ENCODE measurements around the gene KIF6.

The KIF6 gene

DNA sequence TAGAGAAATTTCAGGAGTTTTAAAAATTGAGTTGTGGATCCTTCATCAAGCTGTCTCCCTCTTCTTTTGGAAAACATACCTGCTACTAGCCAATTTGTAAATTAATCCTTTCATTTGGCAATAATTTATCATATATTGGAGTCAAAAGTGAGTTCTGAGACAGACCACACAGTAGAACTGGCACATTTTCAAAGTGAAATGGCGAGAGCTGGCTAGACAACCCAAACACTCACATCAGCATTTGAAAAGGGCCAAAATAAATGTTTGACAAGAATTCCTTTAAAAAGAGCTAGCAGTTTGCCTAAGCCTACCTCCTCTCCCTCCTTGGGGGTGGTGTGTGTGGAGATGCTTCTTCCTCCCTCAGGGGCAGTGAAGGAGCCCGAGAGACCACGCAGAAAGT lies 354.8 kb downstream of the KIF6 start:
- H3K36me3 ChIP-seq (ENCODE audit: control insufficient read depth in 2 of 2, insufficient read depth in 1 of 2, low read length in 2 of 2), result no peaks in the 10 kb centered on the region
- CTCF ChIA-PET, result interaction anchor here (0.7 to 1.9 kb wide), 13 partner anchors 8 to 1658 kb away, joined by 3 to 15 read pairs (median 3); no protein-coding TSS in a partner anchor
- TF ChIP-seq ZNF664 (tag by site-specific recombination; IDR thresholded peaks at IDR 0.05) (no peak), ZNF311 (tag by site-specific recombination; IDR thresholded peaks at IDR 0.05; ENCODE audit: borderline replicate concordance) (no peak), ZNF747 (tag by site-specific recombination; IDR thresholded peaks at IDR 0.05) (no peak), ZNF561 (tag by site-specific recombination; IDR thresholded peaks at IDR 0.05; ENCODE audit: borderline replicate concordance) (no peak), ZFP69B (tag by site-specific recombination; IDR thresholded peaks at IDR 0.05) (no peak), ZNF266 (tag by site-specific recombination; IDR thresholded peaks at IDR 0.05; ENCODE audit: low read depth) (no peak), OSR2 (tag by site-specific recombination; IDR thresholded peaks at IDR 0.05) (no peak), BCL6B (tag by site-specific recombination; IDR thresholded peaks at IDR 0.05) (no peak), GLI2 (tag by site-specific recombination; IDR thresholded peaks at IDR 0.05; ENCODE audit: borderline replicate concordance, low read depth) (no peak), ZNF214 (tag by site-specific recombination; IDR thresholded peaks at IDR 0.05; ENCODE audit: borderline replicate concordance) (no peak), ZBTB1 (tag by site-specific recombination; IDR thresholded peaks at IDR 0.05) (no peak), ZNF211 (tag by site-specific recombination; IDR thresholded peaks at IDR 0.05; ENCODE audit: low read depth) (no peak), ZFP37 (tag by site-specific recombination; IDR thresholded peaks at IDR 0.05) (no peak), BCL11B (tag by site-specific recombination; IDR thresholded peaks at IDR 0.05; ENCODE audit: low read depth) (no peak)
- no peaks in the 10 kb centered on the region for H3K4me1 ChIP-seq (ENCODE audit: control insufficient read depth, insufficient read depth, low read length)
- no peak overlapping the region for H3K27ac ChIP-seq (ENCODE audit: extremely low read depth, low read depth, low read length)
- H3K4me3 ChIP-seq (ENCODE audit: low read depth, low read length), result no peak overlapping the region
- POLR2A ChIA-PET, result no interaction called here
- no peaks in the 10 kb centered on the region for H3K9me3 ChIP-seq (ENCODE audit: control insufficient read depth, insufficient read depth, low read depth, low read length)

DNA sequence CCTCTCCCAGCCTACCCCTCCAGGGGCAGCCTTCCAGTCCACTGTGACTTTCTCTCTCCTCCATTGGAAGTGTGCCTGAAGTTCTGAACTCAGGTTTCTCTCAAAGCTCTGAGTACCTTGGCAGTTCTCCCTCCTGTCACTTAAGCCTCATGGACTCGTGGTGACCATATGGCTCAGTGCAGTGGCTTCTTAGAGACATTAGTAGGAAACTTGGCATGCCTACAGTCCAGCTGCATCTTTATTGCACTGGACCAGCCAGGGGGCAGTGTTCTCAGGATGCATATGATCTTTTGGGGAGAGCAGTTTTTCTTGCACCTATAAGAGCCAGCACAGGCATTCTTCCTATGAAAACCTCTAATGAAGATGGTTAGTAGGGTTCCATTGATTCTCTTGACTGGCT lies 355.2 kb downstream of the KIF6 start:
- Histone ChIP-seq H3K27ac (ENCODE audit: extremely low read depth, low read depth, low read length) (no peak overlapping the region), H3K36me3 (ENCODE audit: control insufficient read depth in 2 of 2, insufficient read depth in 1 of 2, low read length in 2 of 2) (no peaks in the 10 kb centered on the region), H3K4me3 (ENCODE audit: low read depth, low read length) (no peak overlapping the region), H3K9me3 (ENCODE audit: control insufficient read depth, insufficient read depth, low read depth, low read length) (no peaks in the 10 kb centered on the region), H3K4me1 (ENCODE audit: control insufficient read depth, insufficient read depth, low read length) (no peaks in the 10 kb centered on the region)
- CTCF ChIA-PET, result interaction anchor here (0.7 to 1.9 kb wide), 13 partner anchors 8 to 1658 kb away, joined by 3 to 15 read pairs (median 3); no protein-coding TSS in a partner anchor
- POLR2A ChIA-PET, result no interaction called here
- TF ChIP-seq, protein P1, sequence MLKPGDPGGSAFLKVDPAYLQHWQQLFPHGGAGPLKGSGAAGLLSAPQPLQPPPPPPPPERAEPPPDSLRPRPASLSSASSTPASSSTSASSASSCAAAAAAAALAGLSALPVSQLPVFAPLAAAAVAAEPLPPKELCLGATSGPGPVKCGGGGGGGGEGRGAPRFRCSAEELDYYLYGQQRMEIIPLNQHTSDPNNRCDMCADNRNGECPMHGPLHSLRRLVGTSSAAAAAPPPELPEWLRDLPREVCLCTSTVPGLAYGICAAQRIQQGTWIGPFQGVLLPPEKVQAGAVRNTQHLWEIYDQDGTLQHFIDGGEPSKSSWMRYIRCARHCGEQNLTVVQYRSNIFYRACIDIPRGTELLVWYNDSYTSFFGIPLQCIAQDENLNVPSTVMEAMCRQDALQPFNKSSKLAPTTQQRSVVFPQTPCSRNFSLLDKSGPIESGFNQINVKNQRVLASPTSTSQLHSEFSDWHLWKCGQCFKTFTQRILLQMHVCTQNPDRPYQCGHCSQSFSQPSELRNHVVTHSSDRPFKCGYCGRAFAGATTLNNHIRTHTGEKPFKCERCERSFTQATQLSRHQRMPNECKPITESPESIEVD (tag by site-specific recombination; IDR thresholded peaks at IDR 0.05), result no peak
- TF ChIP-seq ZNF670 (tag by site-specific recombination; IDR thresholded peaks at IDR 0.05; ENCODE audit: low read depth) (no peak), IKZF3 (tag by site-specific recombination; IDR thresholded peaks at IDR 0.05) (no peak), ZNF501 (tag by site-specific recombination; IDR thresholded peaks at IDR 0.05) (no peak), WT1 (tag by site-specific recombination; IDR thresholded peaks at IDR 0.05) (no peak), SP2 (tag by site-specific recombination; IDR thresholded peaks at IDR 0.05) (no peak), ZNF423 (tag by site-specific recombination; IDR thresholded peaks at IDR 0.05) (no peak), PRDM2 (tag by site-specific recombination; IDR thresholded peaks at IDR 0.05; ENCODE audit: borderline replicate concordance) (no peak)
- TF ChIP-seq, protein P2, sequence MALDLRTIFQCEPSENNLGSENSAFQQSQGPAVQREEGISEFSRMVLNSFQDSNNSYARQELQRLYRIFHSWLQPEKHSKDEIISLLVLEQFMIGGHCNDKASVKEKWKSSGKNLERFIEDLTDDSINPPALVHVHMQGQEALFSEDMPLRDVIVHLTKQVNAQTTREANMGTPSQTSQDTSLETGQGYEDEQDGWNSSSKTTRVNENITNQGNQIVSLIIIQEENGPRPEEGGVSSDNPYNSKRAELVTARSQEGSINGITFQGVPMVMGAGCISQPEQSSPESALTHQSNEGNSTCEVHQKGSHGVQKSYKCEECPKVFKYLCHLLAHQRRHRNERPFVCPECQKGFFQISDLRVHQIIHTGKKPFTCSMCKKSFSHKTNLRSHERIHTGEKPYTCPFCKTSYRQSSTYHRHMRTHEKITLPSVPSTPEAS (tag by site-specific recombination; IDR thresholded peaks at IDR 0.05), result no peak
- TF ChIP-seq, protein P3, sequence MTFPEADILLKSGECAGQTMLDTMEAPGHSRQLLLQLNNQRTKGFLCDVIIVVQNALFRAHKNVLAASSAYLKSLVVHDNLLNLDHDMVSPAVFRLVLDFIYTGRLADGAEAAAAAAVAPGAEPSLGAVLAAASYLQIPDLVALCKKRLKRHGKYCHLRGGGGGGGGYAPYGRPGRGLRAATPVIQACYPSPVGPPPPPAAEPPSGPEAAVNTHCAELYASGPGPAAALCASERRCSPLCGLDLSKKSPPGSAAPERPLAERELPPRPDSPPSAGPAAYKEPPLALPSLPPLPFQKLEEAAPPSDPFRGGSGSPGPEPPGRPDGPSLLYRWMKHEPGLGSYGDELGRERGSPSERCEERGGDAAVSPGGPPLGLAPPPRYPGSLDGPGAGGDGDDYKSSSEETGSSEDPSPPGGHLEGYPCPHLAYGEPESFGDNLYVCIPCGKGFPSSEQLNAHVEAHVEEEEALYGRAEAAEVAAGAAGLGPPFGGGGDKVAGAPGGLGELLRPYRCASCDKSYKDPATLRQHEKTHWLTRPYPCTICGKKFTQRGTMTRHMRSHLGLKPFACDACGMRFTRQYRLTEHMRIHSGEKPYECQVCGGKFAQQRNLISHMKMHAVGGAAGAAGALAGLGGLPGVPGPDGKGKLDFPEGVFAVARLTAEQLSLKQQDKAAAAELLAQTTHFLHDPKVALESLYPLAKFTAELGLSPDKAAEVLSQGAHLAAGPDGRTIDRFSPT (tag by site-specific recombination; IDR thresholded peaks at IDR 0.05), result no peak
